Gastroesophageal sphincter (tissue), 4 donors: ENCODE results near the gene NOP53. TPM values are rescaled to one million over a fixed set of nuclear protein-coding genes. Genes with fewer than 3 reads are reported as not detected.
"Not testable (repeated sequence)": the region's sequence is repeated elsewhere in the genome, so short reads cannot be mapped to it uniquely, and the experiment has no call there.

Source experiments
- ATAC-seq: fragments of 150-250 bp; one replicate; pipeline ENCODE4 v1.9.1; 2016; ENCODE audit warnings: mild to moderate bottlenecking, moderate library complexity
- H3K27ac ChIP-seq, 4 donors: fragments of 200-600 bp; sonication (generic) in 3 of 4; 1 replicate in 3 of 4; 2 replicates in 1 of 4; pipeline ENCODE4 v1.5.1; 2016 to 2019
- H3K27me3 ChIP-seq: fragments of 200-600 bp; sonication (generic); one replicate; pipeline ENCODE4 v1.5.1; 2019
- H3K36me3 ChIP-seq, 2 donors: fragments of 200-600 bp; sonication (generic); one replicate each; pipeline ENCODE4 v1.5.1; 2019; ENCODE audit warnings: control low read depth in 1 of 2
- H3K4me1 ChIP-seq, 3 donors: fragments of 200-600 bp; sonication (generic); 1 replicate in 2 of 3; 2 replicates in 1 of 3; pipeline ENCODE4 v1.5.1; 2016 to 2019; ENCODE audit warnings: control low read depth in 2 of 3
- H3K4me3 ChIP-seq, 2 donors: fragments of 200-600 bp; sonication (generic); one replicate each; pipeline ENCODE4 v1.5.1; 2019; ENCODE audit warnings: mild to moderate bottlenecking in 1 of 2, moderate library complexity in 1 of 2
- H3K9me3 ChIP-seq, 3 donors: fragments of 200-600 bp; sonication (generic); one replicate each; pipeline ENCODE4 v1.5.1; 2017 to 2019; ENCODE audit warnings: control low read depth in 2 of 3
- CTCF ChIP-seq, 4 experiments: fragments of 200-600 bp in 2 of 4; fragments of 450-650 bp in 2 of 4; sonication (generic) in 1 of 4; IDR thresholded peaks; one replicate each; pipeline ENCODE4 v1.5.1; 2017 to 2019; ENCODE audit warnings: antibody characterized with exemption in 4 of 4, mild to moderate bottlenecking in 2 of 4, moderate library complexity in 2 of 4
- EP300 ChIP-seq: sonication (generic); formaldehyde crosslinking; IDR thresholded peaks from one replicate; pipeline ENCODE4 v1.6.1; 2017; ENCODE audit warnings: antibody characterized with exemption, mild to moderate bottlenecking
- POLR2A ChIP-seq, 2 donors: fragments of 450-650 bp; IDR thresholded peaks; one replicate each; pipeline ENCODE4 v1.6.1; 2017; ENCODE audit warnings: antibody characterized with exemption in 2 of 2, mild to moderate bottlenecking in 2 of 2, moderate library complexity in 1 of 2
- POLR2AphosphoS5 ChIP-seq: sonication (generic); formaldehyde crosslinking; IDR thresholded peaks from one replicate; pipeline ENCODE4 v1.6.1; 2017; ENCODE audit warnings: antibody characterized with exemption
- WGBS, 2 donors: methylation state at CpG; one replicate each; pipeline ENCODE4 v1.1.5; 2018; ENCODE audit warnings: low coverage in 1 of 2; 5-methylcytosine and 5-hydroxymethylcytosine counted together
- total RNA-seq, 4 donors: library from RNA; depleted of rRNA; stranded (reverse); fragments of >200 nt; gene quantifications; one replicate each; pipeline ENCODE4 v1.1.0, GENCODE V29; 2016

Gene NOP53
- total RNA-seq, 4 donors from 2014 or later = 332 to 592 (median 362) TPM

GRCh38 chr19:47778954-47779351, 33.6 kb downstream of the NOP53 start:
- TF ChIP-seq POLR2A (IDR thresholded peaks at IDR 0.05) (no peak), EP300 (no peak), CTCF (IDR thresholded peaks at IDR 0.05) (no peak), POLR2AphosphoS5 (no peak)
- Histone ChIP-seq H3K9me3 (no peaks in the 10 kb centered on the region), H3K4me1 (peaks cover 3 to 62% (median 24%) of the 10 kb centered on the region in 3 donors), H3K27me3 (no peaks in the 10 kb centered on the region), H3K36me3 (peaks cover 0 to 31% of the 10 kb centered on the region in 2 donors), H3K27ac (peak overlapping the region; percentile 93 to 98 (median 96)), H3K4me3 (peak overlapping the region; percentile 81 to 93)
- WGBS, 2 donors = 0% methylated on average over 3 of the region's 20 CpGs; no CpG with 5 or more reads in 1 of the 2 donors
- peak; percentile 14 for ATAC-seq

GRCh38 chr19:47779524-47780214, 34.3 kb downstream of the NOP53 start:
- H3K9me3 ChIP-seq = no peaks in the 10 kb centered on the region
- peak overlapping the region; percentile 81 to 93 for H3K4me3 ChIP-seq
- ATAC-seq = peak; percentile 43
- H3K27ac ChIP-seq = peak overlapping the region; percentile 93 to 98 (median 96)
- H3K27me3 ChIP-seq = no peaks in the 10 kb centered on the region
- peaks cover 3 to 69% (median 24%) of the 10 kb centered on the region in 3 donors for H3K4me1 ChIP-seq
- TF ChIP-seq EP300 (no peak), POLR2AphosphoS5 (peak; percentile 75), CTCF (IDR thresholded peaks at IDR 0.05) (no peak), POLR2A (IDR thresholded peaks at IDR 0.05) (peak; percentile 17)
- WGBS, 2 donors = 12 to 25% methylated on average over 7 to 13 of the region's 24 CpGs
- peaks cover 0 to 38% of the 10 kb centered on the region in 2 donors for H3K36me3 ChIP-seq

GRCh38 chr19:47780215-47780551, 34.8 kb downstream of the NOP53 start:
- H3K4me1 ChIP-seq = peaks cover 3 to 69% (median 24%) of the 10 kb centered on the region in 3 donors
- ATAC-seq = no peak
- H3K36me3 ChIP-seq = peaks cover 0 to 43% of the 10 kb centered on the region in 2 donors
- H3K27ac ChIP-seq = peak overlapping the region; percentile 93 to 98 (median 96)
- H3K4me3 ChIP-seq = peak overlapping the region; percentile 81 to 93
- 34% methylated on average over 7 of the region's 9 CpGs; no CpG with 5 or more reads in 1 of the 2 donors for WGBS, 2 donors
- H3K27me3 ChIP-seq = no peaks in the 10 kb centered on the region
- TF ChIP-seq POLR2AphosphoS5 (no peak), CTCF (IDR thresholded peaks at IDR 0.05) (no peak), EP300 (no peak), POLR2A (IDR thresholded peaks at IDR 0.05) (no peak)
- H3K9me3 ChIP-seq = no peaks in the 10 kb centered on the region

- ATAC-seq = peak; percentile 37
- WGBS, 2 donors = 16 to 30% methylated on average over 5 to 9 of the region's 9 CpGs
- peak; percentile 38 for TF ChIP-seq POLR2AphosphoS5
- no peak for TF ChIP-seq EP300
- Histone ChIP-seq H3K27ac (peak overlapping the region in 3 of 4 donors; percentile 93 to 98 (median 97)), H3K9me3 (no peaks in the 10 kb centered on the region), H3K27me3 (no peaks in the 10 kb centered on the region), H3K36me3 (peaks cover 0 to 59% of the 10 kb centered on the region in 2 donors), H3K4me1 (peaks cover 3 to 72% (median 24%) of the 10 kb centered on the region in 3 donors), H3K4me3 (peak overlapping the region in 1 of 2 donors; percentile 81)
Observed at GRCh38 chr19:47781590-47782262, 36.4 kb downstream of the NOP53 start.

GRCh38 chr19:47786566-47786965, 41.2 kb downstream of the NOP53 start:
- WGBS, 2 donors = 75% methylated on average over 4 of the region's 7 CpGs; no CpG with 5 or more reads in 1 of the 2 donors

GRCh38 chr19:47787307-47787706, 42.0 kb downstream of the NOP53 start:
- not testable (repeated sequence) for ATAC-seq, H3K4me3 ChIP-seq, H3K27me3 ChIP-seq, H3K9me3 ChIP-seq
- H3K27ac ChIP-seq = peak overlapping the region in 3 of 4 donors; percentile 4 to 56 (median 54)
- peaks cover 0 to 59% of the 10 kb centered on the region in 2 donors for H3K36me3 ChIP-seq
- WGBS, 2 donors = 65 to 72% methylated on average over 2 to 3 of the region's 10 CpGs
- H3K4me1 ChIP-seq = peaks cover under 1 to 60% (median 4%) of the 10 kb centered on the region in 3 donors

More at GRCh38 chr19:47786566-47786965, 41.2 kb downstream of the NOP53 start:
- TF ChIP-seq POLR2AphosphoS5 = no peak
- Histone ChIP-seq H3K27ac (peak overlapping the region in 2 of 4 donors; percentile 54 to 56), H3K4me1 (peaks cover 3 to 67% (median 11%) of the 10 kb centered on the region in 3 donors), H3K4me3 (no peak overlapping the region), H3K36me3 (peaks cover 0 to 63% of the 10 kb centered on the region in 2 donors), H3K9me3 (no peaks in the 10 kb centered on the region), H3K27me3 (no peaks in the 10 kb centered on the region)
- no peak for ATAC-seq

- ATAC-seq, H3K27ac ChIP-seq, H3K4me3 ChIP-seq, H3K9me3 ChIP-seq, H3K27me3 ChIP-seq: not testable (repeated sequence)
- H3K36me3 ChIP-seq = peaks cover 0 to 34% of the 10 kb centered on the region in 2 donors
- peaks cover 0 to 36% (median 0%) of the 10 kb centered on the region in 3 donors for H3K4me1 ChIP-seq
- 93 to 95% methylated on average over 7 to 11 of the region's 13 CpGs for WGBS, 2 donors
Observed at GRCh38 chr19:47789811-47790210, 44.5 kb downstream of the NOP53 start.
